OCI-LY3 (cell line): ENCODE measurements around the gene HFM1.
"Not testable (repeated sequence)": the region's sequence is repeated elsewhere in the genome, so short reads cannot be mapped to it uniquely, and the experiment has no call there.

ENCODE experiments used
- H2AFZ ChIP-seq: fragments of 200-600, 300-600 bp; shearing (Covaris generic); 2 replicates; pipeline ENCODE4 v1.6.0; 2014; ENCODE audit warnings: antibody characterized with exemption, low read depth, low read length
- H3K27ac ChIP-seq: fragments of 200-600, 300-600 bp; sonication (generic); 2 replicates; pipeline ENCODE4 v1.5.1; 2014; ENCODE audit warnings: mild to moderate bottlenecking, low read length, moderate library complexity, mixed read lengths
- H3K27me3 ChIP-seq: fragments of 200-600, 300-600 bp; sonication (generic); 2 replicates; pipeline ENCODE4 v1.6.1; 2014; ENCODE audit warnings: low read depth, low read length, mixed read lengths
- H3K36me3 ChIP-seq: fragments of 200-600, 300-600 bp; sonication (generic); replicated peaks from 2 replicates; pipeline ENCODE3; 2014; ENCODE audit warnings: low read depth, low read length, mixed read lengths
- H3K4me1 ChIP-seq: fragments of 300-600, 200-600 bp; sonication (generic); 2 replicates; pipeline ENCODE4 v1.6.1; 2014; ENCODE audit warnings: low read length, mixed read lengths
- H3K4me2 ChIP-seq: fragments of 200-600, 300-600 bp; sonication (generic); 2 replicates; pipeline ENCODE4 v1.6.1; 2014; ENCODE audit warnings: low read length, mixed read lengths
- H3K4me3 ChIP-seq: fragments of 300-600, 200-600 bp; sonication (generic); 2 replicates; pipeline ENCODE4 v1.5.1; 2014; ENCODE audit warnings: antibody characterized with exemption, mild to moderate bottlenecking, low read length, moderate library complexity
- H3K79me2 ChIP-seq: fragments of 300-600, 200-600 bp; shearing (Covaris generic); 2 replicates; pipeline ENCODE4 v1.6.1; 2014; ENCODE audit warnings: mild to moderate bottlenecking, low read length, mixed read lengths
- H3K9ac ChIP-seq: fragments of 300-600, 200-600 bp; shearing (Covaris generic); 2 replicates; pipeline ENCODE4 v1.6.0; 2014; ENCODE audit warnings: mild to moderate bottlenecking, low read length, moderate library complexity
- H3K9me3 ChIP-seq: fragments of 200-600, 300-600 bp; shearing (Covaris generic); 2 replicates; pipeline ENCODE4 v1.6.1; 2014; ENCODE audit warnings: low read length, mixed read lengths; ENCODE audit not compliant: insufficient read depth
- H4K20me1 ChIP-seq: fragments of 200-600, 300-600 bp; sonication (generic); 2 replicates; pipeline ENCODE4 v1.6.1; 2016; ENCODE audit warnings: low read length, mixed read lengths; ENCODE audit not compliant: insufficient read depth
- EZH2phosphoT487 ChIP-seq: fragments of 200-600 bp; shearing (Covaris generic); IDR thresholded peaks from 2 replicates; pipeline ENCODE4 v1.6.1; 2018; ENCODE audit warnings: antibody characterized with exemption, mixed run types, low read depth
- TF ChIP-seq, protein P1 (sequence below): fragments of 200-600, 300-600 bp; sonication (generic); IDR thresholded peaks from 2 replicates; pipeline ENCODE4 v1.5.1; 2014; ENCODE audit warnings: antibody characterized with exemption, low read length, low read depth

Gene HFM1

GRCh38 chr1:91383456-91383855 is 21.2 kb downstream of the HFM1 start:
- Histone ChIP-seq H3K4me2 (no peak overlapping the region), H3K4me1 (no peaks in the 10 kb centered on the region), H3K27ac (no peak overlapping the region), H3K79me2 (no peaks in the 10 kb centered on the region), H4K20me1 (no peaks in the 10 kb centered on the region), H3K36me3 (no peaks in the 10 kb centered on the region), H3K9me3 (no peaks in the 10 kb centered on the region), H3K4me3 (no peak overlapping the region), H3K9ac (no peak overlapping the region), H2AFZ (no peak overlapping the region), H3K27me3 (no peaks in the 10 kb centered on the region)
- TF ChIP-seq, protein P1, sequence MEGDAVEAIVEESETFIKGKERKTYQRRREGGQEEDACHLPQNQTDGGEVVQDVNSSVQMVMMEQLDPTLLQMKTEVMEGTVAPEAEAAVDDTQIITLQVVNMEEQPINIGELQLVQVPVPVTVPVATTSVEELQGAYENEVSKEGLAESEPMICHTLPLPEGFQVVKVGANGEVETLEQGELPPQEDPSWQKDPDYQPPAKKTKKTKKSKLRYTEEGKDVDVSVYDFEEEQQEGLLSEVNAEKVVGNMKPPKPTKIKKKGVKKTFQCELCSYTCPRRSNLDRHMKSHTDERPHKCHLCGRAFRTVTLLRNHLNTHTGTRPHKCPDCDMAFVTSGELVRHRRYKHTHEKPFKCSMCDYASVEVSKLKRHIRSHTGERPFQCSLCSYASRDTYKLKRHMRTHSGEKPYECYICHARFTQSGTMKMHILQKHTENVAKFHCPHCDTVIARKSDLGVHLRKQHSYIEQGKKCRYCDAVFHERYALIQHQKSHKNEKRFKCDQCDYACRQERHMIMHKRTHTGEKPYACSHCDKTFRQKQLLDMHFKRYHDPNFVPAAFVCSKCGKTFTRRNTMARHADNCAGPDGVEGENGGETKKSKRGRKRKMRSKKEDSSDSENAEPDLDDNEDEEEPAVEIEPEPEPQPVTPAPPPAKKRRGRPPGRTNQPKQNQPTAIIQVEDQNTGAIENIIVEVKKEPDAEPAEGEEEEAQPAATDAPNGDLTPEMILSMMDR = no peak
- no peak for TF ChIP-seq EZH2phosphoT487

GRCh38 chr1:91381844-91382243 is 22.8 kb downstream of the HFM1 start:
- TF ChIP-seq, protein P1 = no peak
- TF ChIP-seq EZH2phosphoT487 = no peak
- Histone ChIP-seq H3K4me3 (no peak overlapping the region), H3K79me2 (no peaks in the 10 kb centered on the region), H3K9me3 (no peaks in the 10 kb centered on the region), H3K27ac (no peak overlapping the region), H3K9ac (no peak overlapping the region), H4K20me1 (no peaks in the 10 kb centered on the region), H3K27me3 (no peaks in the 10 kb centered on the region), H3K4me1 (no peaks in the 10 kb centered on the region), H3K36me3 (no peaks in the 10 kb centered on the region), H3K4me2 (no peak overlapping the region), H2AFZ (no peak overlapping the region)

GRCh38 chr1:91374086-91374485 is 30.6 kb downstream of the HFM1 start:
- Histone ChIP-seq H3K27ac (no peak overlapping the region), H2AFZ (no peak overlapping the region), H3K9ac (no peak overlapping the region), H3K4me1 (no peaks in the 10 kb centered on the region), H3K79me2 (no peaks in the 10 kb centered on the region), H3K27me3 (no peaks in the 10 kb centered on the region), H3K4me2 (no peak overlapping the region), H3K4me3 (no peak overlapping the region), H3K9me3 (no peaks in the 10 kb centered on the region), H3K36me3 (no peaks in the 10 kb centered on the region), H4K20me1 (no peaks in the 10 kb centered on the region)
- TF ChIP-seq EZH2phosphoT487 = no peak
- TF ChIP-seq, protein P1 = no peak

GRCh38 chr1:91372230-91372629 is 32.4 kb downstream of the HFM1 start:
- H3K4me3 ChIP-seq, H4K20me1 ChIP-seq, H3K9ac ChIP-seq, H3K4me2 ChIP-seq, H3K4me1 ChIP-seq, H3K27me3 ChIP-seq, H2AFZ ChIP-seq, H3K9me3 ChIP-seq, H3K27ac ChIP-seq, H3K36me3 ChIP-seq, H3K79me2 ChIP-seq: not testable (repeated sequence)

GRCh38 chr1:91349524-91349923 is 55.1 kb downstream of the HFM1 start:
- Histone ChIP-seq H3K27me3 (no peaks in the 10 kb centered on the region), H3K79me2 (no peaks in the 10 kb centered on the region), H3K9ac (no peak overlapping the region), H2AFZ (no peak overlapping the region), H4K20me1 (no peaks in the 10 kb centered on the region), H3K9me3 (no peaks in the 10 kb centered on the region), H3K4me1 (no peaks in the 10 kb centered on the region), H3K4me3 (no peak overlapping the region), H3K4me2 (no peak overlapping the region), H3K27ac (no peak overlapping the region), H3K36me3 (no peaks in the 10 kb centered on the region)
- no peak for TF ChIP-seq EZH2phosphoT487
- TF ChIP-seq, protein P1 = no peak
